MM.1S (cell line): ENCODE data around the gene ZBTB38.
A peak's percentile ranks its signal among the peaks of the same experiment; 100 is the strongest.

Experiments
- DNase-seq: peaks from one replicate; pipeline ENCODE4 v3.0.0-alpha.2; 2015
- H2AFZ ChIP-seq: fragments of 300-600 bp; sonication (generic); 2 replicates; pipeline ENCODE4 v1.6.0; 2016; ENCODE audit warnings: antibody characterized with exemption, low read length
- H3F3A ChIP-seq: fragments of 300-600 bp; sonication (generic); 2 replicates; pipeline ENCODE4 v1.6.1; 2016; ENCODE audit warnings: mild to moderate bottlenecking, antibody characterized with exemption, low read length, moderate library complexity, mixed read lengths; ENCODE audit not compliant: insufficient read depth
- H3K27ac ChIP-seq: fragments of 300-600 bp; sonication (generic); 2 replicates; pipeline ENCODE4 v1.5.1; 2016; ENCODE audit warnings: mild to moderate bottlenecking, low read length
- H3K27me3 ChIP-seq: fragments of 300-600 bp; sonication (generic); replicated peaks from 2 replicates; pipeline ENCODE4 v1.6.0; 2016; ENCODE audit warnings: low read length; ENCODE audit not compliant: insufficient read depth
- H3K36me3 ChIP-seq: fragments of 300-600 bp; sonication (generic); replicated peaks from 2 replicates; pipeline ENCODE4 v1.6.1; 2016; ENCODE audit warnings: mild to moderate bottlenecking, low read length, mixed read lengths; ENCODE audit not compliant: insufficient read depth
- H3K4me1 ChIP-seq: fragments of 300-600 bp; sonication (generic); 2 replicates; pipeline ENCODE4 v1.6.1; 2016; ENCODE audit warnings: low read length, mixed read lengths
- H3K4me2 ChIP-seq: fragments of 300-600 bp; sonication (generic); 2 replicates; pipeline ENCODE4 v1.6.0; 2016; ENCODE audit warnings: low read depth, low read length
- H3K4me3 ChIP-seq: fragments of 300-600 bp; sonication (generic); 2 replicates; pipeline ENCODE4 v1.5.1; 2016; ENCODE audit warnings: low read length, mixed read lengths
- H3K79me2 ChIP-seq: fragments of 300-600 bp; sonication (generic); 2 replicates; pipeline ENCODE4 v1.6.1; 2016; ENCODE audit warnings: mixed run types, low read length, mixed read lengths
- H3K9ac ChIP-seq: fragments of 300-600 bp; sonication (generic); 2 replicates; pipeline ENCODE4 v1.6.1; 2016; ENCODE audit warnings: low read length, mixed read lengths
- H3K9me2 ChIP-seq: fragments of 300-600 bp; sonication (generic); replicated peaks from 2 replicates; pipeline ENCODE4 v1.6.1; 2016; ENCODE audit warnings: mild to moderate bottlenecking, low read length, mixed read lengths; ENCODE audit not compliant: insufficient read depth
- H3K9me3 ChIP-seq: fragments of 300-600 bp; sonication (generic); replicated peaks from 2 replicates; pipeline ENCODE4 v1.6.1; 2016; ENCODE audit warnings: mild to moderate bottlenecking, low read length, mixed read lengths; ENCODE audit not compliant: insufficient read depth
- H4K20me1 ChIP-seq: fragments of 300-600 bp; sonication (generic); 2 replicates; pipeline ENCODE4 v1.6.1; 2016; ENCODE audit warnings: mild to moderate bottlenecking, low read length, moderate library complexity, mixed read lengths; ENCODE audit not compliant: insufficient read depth
- CTCF ChIP-seq: fragments of 300-600 bp; sonication (generic); IDR thresholded peaks from 2 replicates; pipeline ENCODE4 v1.5.1; 2016; ENCODE audit warnings: antibody characterized with exemption, low read length, mixed read lengths
- EZH2 ChIP-seq: fragments of 300-600 bp; sonication (generic); optimal IDR thresholded peaks from 2 replicates; pipeline ENCODE3; 2017; ENCODE audit warnings: low read depth, mild to moderate bottlenecking, antibody characterized with exemption, low read length, mixed read lengths
- EZH2phosphoT487 ChIP-seq: fragments of 300-600 bp; sonication (generic); IDR thresholded peaks from 2 replicates; pipeline ENCODE4 v1.6.1; 2018; ENCODE audit warnings: antibody characterized with exemption, low read length

Gene ZBTB38

GRCh38 chr3:141337523-141337854, 30.8 kb upstream of the ZBTB38 start:
- H3K4me2 ChIP-seq, result peak overlapping the region; percentile 33
- H2AFZ ChIP-seq, result peak overlapping the region; percentile 55
- H3K9me2 ChIP-seq, result no peaks in the 10 kb centered on the region

GRCh38 chr3:141337991-141338390, 30.3 kb upstream of the ZBTB38 start:
- Histone ChIP-seq H3K36me3 (no peaks in the 10 kb centered on the region), H3K9me3 (no peaks in the 10 kb centered on the region), H3K4me3 (no peak overlapping the region), H3K9me2 (no peaks in the 10 kb centered on the region), H3K79me2 (no peaks in the 10 kb centered on the region), H3K9ac (no peak overlapping the region), H3K4me1 (peaks cover 12% of the 10 kb centered on the region), H3K27me3 (no peaks in the 10 kb centered on the region), H2AFZ (no peak overlapping the region), H3K4me2 (peak overlapping the region; percentile 33; the same call in 1 of the 2 replicates), H3K27ac (no peak overlapping the region), H3F3A (0 out of 2 replicates have a peak, but pooled peaks cover 4% of the 10 kb centered on the region), H4K20me1 (no peaks in the 10 kb centered on the region)
- DNase-seq, result no peak
- TF ChIP-seq CTCF (no peak), EZH2phosphoT487 (no peak)

More at GRCh38 chr3:141337523-141337854, 30.8 kb upstream of the ZBTB38 start:
- Histone ChIP-seq H3K9me3 (no peaks in the 10 kb centered on the region), H3K4me1 (peaks cover 12% of the 10 kb centered on the region), H3K27ac (peak overlapping the region; percentile 28; the same call in 1 of the 2 replicates), H3K9ac (no peak overlapping the region; the same call in 1 of the 2 replicates), H3F3A (0 out of 2 replicates have a peak, but pooled peaks cover 4% of the 10 kb centered on the region), H3K79me2 (no peaks in the 10 kb centered on the region), H4K20me1 (no peaks in the 10 kb centered on the region), H3K36me3 (no peaks in the 10 kb centered on the region), H3K27me3 (no peaks in the 10 kb centered on the region), H3K4me3 (peak overlapping the region; percentile 8; the same call in 1 of the 2 replicates)
- DNase-seq, result no peak
- TF ChIP-seq CTCF (no peak), EZH2 (no peak), EZH2phosphoT487 (no peak)

- no peak overlapping the region for H3K9ac ChIP-seq
- H3K9me2 ChIP-seq, result no peaks in the 10 kb centered on the region
- no peaks in the 10 kb centered on the region for H3K9me3 ChIP-seq
- H3K4me1 ChIP-seq, result peaks cover 12% of the 10 kb centered on the region
- H3K27me3 ChIP-seq, result no peaks in the 10 kb centered on the region
- H4K20me1 ChIP-seq, result no peaks in the 10 kb centered on the region
- no peak overlapping the region for H3K4me2 ChIP-seq
- TF ChIP-seq CTCF, result no peak
- TF ChIP-seq EZH2, result no peak
- TF ChIP-seq EZH2phosphoT487, result no peak
- H3K36me3 ChIP-seq, result no peaks in the 10 kb centered on the region
- no peak overlapping the region for H3K4me3 ChIP-seq
- no peak overlapping the region for H3K27ac ChIP-seq
- H2AFZ ChIP-seq, result no peak overlapping the region
- DNase-seq, result no peak
- H3K79me2 ChIP-seq, result no peaks in the 10 kb centered on the region
- 0 out of 2 replicates have a peak, but pooled peaks cover 4% of the 10 kb centered on the region for H3F3A ChIP-seq
Observed at GRCh38 chr3:141338881-141339280, 29.4 kb upstream of the ZBTB38 start.
